Fibroblast of skin of scalp (primary cell): ENCODE data around the gene KCNJ16. TPM values are rescaled to one million over a fixed set of nuclear protein-coding genes. Genes with fewer than 3 reads are reported as not detected.
"Not testable (repeated sequence)": the region's sequence is repeated elsewhere in the genome, so short reads cannot be mapped to it uniquely, and the experiment has no call there.

Source experiments
- DNase-seq: peaks from one replicate; pipeline ENCODE4 v3.0.0-alpha.2; 2013
- polyA plus RNA-seq, 2 experiments: library from polyadenylated mRNA; unstranded; fragments of 120-200 nt; gene quantifications; one replicate each; pipeline ENCODE4 v1.2.1, GENCODE V29; 2013; ENCODE audit not compliant: insufficient read length in 2 of 2

Gene KCNJ16
- not detected for polyA plus RNA-seq (2013, experiment 1 of 2; ENCODE audit: insufficient read length)
- polyA plus RNA-seq (2013, experiment 2 of 2; ENCODE audit: insufficient read length): 0.81 TPM

DNA sequence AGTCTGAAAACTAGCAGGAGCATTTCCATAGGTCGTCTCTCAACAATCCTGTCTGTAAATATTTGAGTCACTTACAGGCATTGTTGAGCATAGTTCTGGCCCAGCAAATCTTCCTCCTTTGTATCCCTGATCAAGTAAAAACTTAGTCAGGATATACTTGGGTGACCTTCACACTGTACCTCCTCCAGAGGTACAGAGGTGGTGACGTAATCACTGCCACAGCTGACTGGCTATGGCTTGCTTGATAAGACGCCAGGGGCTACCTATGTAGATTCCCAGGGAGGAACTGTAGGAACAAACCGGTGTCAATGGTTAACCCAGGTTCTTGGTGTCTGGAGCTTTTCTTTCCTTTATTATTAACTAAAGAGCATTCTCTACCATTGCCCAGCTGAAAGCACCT is at the start of gene KCNJ16:
Gene KCNJ16 (plus strand): TSS at position 270 of the 400 bp plus-strand sequence. CDS start 56,863 bp downstream, outside the sequence.
- DNase-seq: no peak

- no peak for DNase-seq
These were observed 46.6 kb upstream of the KCNJ16 start for GRCh38 chr17:70028397-70028796.

DNA sequence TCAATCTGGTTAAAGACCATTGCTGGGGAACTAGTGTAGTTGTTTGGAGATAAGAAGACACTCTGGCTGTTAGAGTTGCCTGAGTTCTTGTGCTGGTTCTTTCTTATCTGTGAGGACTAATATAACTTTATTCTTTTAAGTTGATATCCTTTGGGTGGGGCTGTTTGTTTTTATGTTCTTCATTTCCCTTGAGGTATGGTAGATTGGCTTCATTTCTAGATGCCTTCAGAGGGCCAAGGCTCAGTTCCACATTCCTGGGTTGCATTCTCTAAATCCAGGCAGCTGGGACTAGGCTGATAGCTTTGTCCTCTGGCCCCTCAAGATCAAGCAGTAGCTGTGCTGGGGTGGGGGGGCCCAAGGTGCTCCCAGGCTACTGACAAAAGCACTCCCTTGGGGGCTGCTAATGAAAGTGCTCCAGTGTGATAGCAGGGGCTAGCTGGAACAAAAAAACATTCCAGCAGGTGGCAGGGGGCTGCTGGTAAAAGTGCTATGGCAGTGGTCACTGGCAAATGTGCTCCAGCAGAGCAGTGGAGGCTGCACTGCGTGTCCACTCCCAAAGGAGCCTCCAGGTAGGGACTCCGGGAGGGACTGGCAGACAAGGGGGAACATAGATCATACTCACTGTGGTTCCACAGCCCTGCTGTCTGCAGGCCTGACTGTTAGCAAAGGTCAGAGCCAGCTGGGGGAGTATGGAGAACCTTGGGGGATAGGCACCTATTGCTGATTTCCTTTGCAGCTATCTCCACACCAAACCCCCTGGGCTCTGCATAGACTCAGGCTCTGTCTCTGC is 45.9 kb upstream of the KCNJ16 start:
- DNase-seq: no peak

DNA sequence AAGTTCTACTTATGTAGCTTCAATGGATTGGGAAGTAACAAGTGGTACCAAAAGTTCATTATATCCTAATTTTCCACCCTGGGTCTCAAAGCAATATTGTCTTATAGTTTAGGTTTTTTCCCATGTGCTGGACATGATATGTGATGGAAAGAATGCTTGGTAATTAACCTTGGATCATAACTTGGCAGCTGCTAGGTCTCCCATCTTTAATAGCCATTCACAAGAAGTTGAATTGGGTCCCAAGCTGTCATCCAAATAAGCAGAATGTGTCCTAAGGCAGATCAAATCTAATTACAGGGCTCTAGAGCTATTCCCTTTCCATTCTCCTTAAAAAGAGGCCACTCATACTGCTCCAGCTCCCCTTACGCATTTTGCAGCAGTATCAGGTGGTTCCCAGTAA is 44.7 kb upstream of the KCNJ16 start:
- no peak for DNase-seq

- no peak for DNase-seq
These were observed 43.7 kb upstream of the KCNJ16 start for GRCh38 chr17:70031341-70031740.

- no peak for DNase-seq
These were observed 41.9 kb upstream of the KCNJ16 start for GRCh38 chr17:70033165-70033564.

GRCh38 chr17:70034158-70034557 is 40.9 kb upstream of the KCNJ16 start:
- DNase-seq: no peak

DNA sequence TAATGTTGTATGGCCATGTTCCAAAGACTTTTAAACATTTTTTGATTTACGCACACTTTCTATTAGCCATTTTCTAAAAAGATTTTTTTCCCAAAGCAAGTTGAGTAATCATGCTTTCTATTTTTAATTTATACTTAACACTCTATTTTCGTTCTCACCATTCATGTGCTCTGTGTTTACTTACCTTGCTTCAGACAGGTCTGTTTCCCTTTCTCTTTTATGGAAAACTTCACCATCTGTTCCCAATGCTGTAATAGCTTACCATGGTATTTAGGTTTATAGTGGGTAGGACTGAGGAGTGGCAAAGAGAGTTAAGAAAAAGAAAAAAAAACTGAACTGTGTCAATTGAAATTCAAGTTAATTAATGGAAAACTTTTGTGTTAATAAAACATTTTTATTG is 37.5 kb upstream of the KCNJ16 start:
- no peak for DNase-seq

- DNase-seq: peak; percentile 26
These were observed 34.7 kb upstream of the KCNJ16 start for GRCh38 chr17:70040336-70040735.

GRCh38 chr17:70041061-70041460 is 34.0 kb upstream of the KCNJ16 start:
- DNase-seq: no peak

- no peak for DNase-seq
These were observed 33.5 kb upstream of the KCNJ16 start for GRCh38 chr17:70041540-70041939.

DNA sequence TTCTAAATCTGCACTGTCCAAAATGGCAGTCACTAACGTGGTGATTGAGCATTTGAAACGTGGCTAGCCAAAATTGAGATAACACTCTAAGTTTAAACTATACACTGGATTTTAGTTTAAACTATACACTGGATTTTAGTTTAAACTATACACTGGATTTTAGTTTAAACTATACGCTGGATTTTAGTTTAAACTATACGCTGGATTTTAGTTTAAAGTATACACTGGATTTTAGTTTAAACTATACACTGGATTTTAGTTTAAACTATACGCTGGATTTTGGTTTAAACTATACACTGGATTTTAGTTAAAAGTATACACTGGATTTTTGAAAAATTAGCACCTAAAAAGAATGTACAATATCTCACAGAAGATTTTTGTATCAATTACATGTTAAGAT is 29.2 kb upstream of the KCNJ16 start:
- not testable (repeated sequence) for DNase-seq

DNA sequence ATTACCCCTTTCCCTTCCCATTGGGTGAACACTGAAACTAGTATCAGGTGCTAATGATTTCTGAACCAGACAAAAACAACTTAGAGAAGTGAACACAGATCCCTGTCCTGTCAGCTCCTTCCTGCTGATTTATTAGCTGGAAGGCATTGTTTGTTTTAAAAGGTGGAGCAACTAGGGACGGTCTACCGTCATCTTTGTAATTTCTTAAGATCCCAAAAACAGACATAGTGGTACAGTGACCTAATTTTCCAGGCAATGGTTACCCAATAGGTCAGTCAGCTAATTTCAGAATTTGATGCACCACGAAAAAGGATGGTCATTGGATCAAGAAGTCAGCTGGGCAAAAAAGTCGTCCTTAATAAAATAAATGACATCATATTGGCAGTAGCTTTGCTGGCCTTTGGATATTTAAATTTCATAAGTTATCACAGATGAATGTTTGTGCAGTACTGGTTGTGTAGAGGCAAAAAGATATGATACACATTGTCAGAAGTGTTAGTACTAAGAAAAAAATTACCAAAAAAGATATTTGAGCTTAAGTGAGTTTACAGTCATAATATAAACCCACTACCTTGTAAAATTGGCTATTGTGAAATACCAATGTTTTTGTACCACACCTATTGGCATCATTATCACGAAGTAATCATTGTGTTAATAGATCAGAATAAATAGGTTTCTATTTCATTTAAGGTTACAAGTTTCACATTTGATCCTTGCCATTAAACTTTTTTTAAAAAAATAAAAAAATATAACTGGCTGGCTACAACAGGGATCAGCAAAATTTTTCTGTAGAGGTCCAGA is 27.2 kb upstream of the KCNJ16 start:
- DNase-seq: no peak

DNA sequence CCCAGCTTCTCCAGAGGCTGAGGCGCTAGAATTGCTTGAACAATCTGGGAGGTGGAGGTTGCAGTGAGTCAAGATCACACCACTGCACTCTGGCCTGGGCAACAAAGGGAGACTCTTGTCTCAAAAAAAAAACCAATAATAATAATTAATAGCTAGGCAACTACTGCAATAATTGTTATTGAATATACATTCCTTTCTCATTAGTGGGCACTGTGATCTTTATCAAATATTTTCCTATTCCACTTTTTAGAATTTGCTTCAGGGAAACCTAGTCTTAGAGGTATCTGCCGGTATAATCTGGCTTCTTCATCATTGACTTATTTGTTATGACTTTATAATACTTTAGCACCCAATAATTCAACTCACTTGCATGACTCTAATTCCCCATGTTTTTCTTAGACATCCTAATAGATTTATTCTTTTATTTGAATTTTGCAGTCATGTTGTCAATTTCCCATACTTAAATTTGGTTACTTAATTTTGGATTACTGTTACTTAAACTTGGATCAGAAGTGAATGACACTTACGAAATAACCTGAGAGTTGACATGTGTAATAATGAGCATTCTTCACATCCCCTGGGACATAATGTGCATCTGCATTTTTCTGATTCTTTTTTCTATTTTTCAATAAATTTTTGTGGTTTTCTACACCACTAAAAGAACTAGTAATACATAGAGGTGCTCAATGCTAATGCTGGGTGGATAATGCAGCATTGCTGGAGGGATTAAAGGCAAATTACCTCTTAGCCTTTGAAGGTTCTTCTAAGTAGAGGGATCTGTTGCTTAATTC is 25.0 kb upstream of the KCNJ16 start:
- DNase-seq: peak; percentile 46

DNA sequence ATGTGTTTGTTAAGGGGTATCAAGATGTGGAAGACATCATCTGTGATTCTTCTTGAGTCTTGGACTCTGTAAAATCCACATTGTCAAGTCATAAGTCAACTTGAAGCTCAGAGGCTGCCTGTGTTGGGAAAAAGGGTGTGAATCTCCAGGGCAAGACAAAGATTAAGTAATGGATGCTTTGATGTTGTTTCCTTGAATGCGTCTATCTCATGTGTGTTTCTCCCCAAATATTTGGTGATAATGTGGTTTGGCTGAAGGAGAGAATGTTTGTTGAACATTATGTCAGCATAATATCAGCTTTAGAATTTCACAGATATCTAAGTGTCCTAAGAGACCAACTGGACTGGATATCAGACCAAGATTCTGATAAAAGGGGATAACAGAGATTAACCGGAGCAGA is 24.1 kb upstream of the KCNJ16 start:
- DNase-seq: peak; percentile 3

GRCh38 chr17:70053241-70054234 is 21.5 kb upstream of the KCNJ16 start:
- no peak for DNase-seq

GRCh38 chr17:70055000-70055399 is 20.0 kb upstream of the KCNJ16 start:
- DNase-seq: no peak

- no peak for DNase-seq
These were observed 16.0 kb upstream of the KCNJ16 start for GRCh38 chr17:70059071-70059470.

- no peak for DNase-seq
These were observed 15.4 kb upstream of the KCNJ16 start for GRCh38 chr17:70059649-70060048.

DNA sequence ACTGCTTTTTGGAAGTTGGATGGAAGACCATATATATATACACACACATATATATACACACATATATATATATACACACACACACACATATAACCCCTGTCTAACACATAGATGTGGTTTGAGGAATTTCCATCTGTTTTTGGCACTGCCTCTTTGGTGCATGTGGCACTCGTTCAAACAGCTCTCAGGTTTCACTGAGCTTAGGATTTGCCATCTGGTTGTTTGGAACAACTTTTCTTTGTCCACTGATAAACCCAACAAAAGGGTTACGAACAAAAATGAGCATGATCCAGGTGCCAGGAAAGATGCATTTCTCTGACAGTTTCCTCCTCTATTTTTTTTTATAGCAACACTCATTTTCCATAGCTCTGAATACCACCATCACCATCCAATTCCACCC is 14.6 kb upstream of the KCNJ16 start:
- peak; percentile 21 for DNase-seq

GRCh38 chr17:70067134-70067533 is 7.9 kb upstream of the KCNJ16 start:
- no peak for DNase-seq
